ENCODE measurements around the gene TMEM255B.

DNA sequence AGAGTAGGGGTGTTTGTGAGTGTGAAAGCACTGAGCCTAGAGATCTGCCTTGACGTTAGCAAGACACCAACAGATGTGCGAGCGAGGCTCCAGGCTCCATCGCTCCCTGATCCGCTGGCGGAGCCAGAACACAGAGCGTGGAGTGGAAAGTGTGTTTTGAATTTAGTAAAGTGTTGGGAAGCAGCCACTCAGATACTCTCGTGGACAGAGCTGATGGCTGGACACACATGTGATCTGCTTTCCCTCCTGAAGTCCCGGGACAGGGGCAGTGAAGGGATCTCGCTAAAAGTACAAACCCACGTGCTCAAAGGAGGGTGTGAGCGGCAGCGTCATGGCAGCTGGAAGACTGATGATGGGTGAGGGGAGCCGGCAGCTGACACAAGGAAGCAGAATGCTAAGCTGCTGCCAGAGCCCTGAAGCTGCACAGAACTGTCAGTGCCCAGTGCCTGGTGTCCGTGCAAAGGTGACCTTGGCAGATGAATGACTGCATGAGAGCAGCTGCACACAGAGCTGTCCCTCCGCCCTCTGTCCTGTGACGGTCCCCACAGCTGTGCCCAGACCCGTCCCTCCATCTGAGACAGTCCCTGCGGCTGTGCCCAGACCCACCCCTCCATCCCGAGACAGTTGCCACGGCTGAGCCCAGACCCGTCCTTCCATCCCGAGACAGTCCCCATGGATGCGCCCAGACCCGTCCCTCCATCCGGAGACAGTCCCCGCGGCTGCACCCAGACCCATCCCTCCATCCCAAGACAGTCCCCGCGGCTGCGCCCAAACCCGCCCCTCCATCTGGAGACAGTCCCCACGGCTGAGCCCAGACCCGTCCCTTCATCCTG, 29.6 kb upstream of the TMEM255B start:
- TF ChIP-seq, protein P1, sequence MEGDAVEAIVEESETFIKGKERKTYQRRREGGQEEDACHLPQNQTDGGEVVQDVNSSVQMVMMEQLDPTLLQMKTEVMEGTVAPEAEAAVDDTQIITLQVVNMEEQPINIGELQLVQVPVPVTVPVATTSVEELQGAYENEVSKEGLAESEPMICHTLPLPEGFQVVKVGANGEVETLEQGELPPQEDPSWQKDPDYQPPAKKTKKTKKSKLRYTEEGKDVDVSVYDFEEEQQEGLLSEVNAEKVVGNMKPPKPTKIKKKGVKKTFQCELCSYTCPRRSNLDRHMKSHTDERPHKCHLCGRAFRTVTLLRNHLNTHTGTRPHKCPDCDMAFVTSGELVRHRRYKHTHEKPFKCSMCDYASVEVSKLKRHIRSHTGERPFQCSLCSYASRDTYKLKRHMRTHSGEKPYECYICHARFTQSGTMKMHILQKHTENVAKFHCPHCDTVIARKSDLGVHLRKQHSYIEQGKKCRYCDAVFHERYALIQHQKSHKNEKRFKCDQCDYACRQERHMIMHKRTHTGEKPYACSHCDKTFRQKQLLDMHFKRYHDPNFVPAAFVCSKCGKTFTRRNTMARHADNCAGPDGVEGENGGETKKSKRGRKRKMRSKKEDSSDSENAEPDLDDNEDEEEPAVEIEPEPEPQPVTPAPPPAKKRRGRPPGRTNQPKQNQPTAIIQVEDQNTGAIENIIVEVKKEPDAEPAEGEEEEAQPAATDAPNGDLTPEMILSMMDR (IDR thresholded peaks at IDR 0.05) = no peak
- TF ChIP-seq POLR2AphosphoS5 (IDR thresholded peaks at IDR 0.05; ENCODE audit: low read depth, low read length) (no peak), TCF7L2 (IDR thresholded peaks at IDR 0.05; ENCODE audit: low read depth, low read length) (no peak), SIN3A (IDR thresholded peaks at IDR 0.05; ENCODE audit: borderline replicate concordance, insufficient read depth, low read depth, low read length) (no peak)
- TF ChIP-seq, protein P2, sequence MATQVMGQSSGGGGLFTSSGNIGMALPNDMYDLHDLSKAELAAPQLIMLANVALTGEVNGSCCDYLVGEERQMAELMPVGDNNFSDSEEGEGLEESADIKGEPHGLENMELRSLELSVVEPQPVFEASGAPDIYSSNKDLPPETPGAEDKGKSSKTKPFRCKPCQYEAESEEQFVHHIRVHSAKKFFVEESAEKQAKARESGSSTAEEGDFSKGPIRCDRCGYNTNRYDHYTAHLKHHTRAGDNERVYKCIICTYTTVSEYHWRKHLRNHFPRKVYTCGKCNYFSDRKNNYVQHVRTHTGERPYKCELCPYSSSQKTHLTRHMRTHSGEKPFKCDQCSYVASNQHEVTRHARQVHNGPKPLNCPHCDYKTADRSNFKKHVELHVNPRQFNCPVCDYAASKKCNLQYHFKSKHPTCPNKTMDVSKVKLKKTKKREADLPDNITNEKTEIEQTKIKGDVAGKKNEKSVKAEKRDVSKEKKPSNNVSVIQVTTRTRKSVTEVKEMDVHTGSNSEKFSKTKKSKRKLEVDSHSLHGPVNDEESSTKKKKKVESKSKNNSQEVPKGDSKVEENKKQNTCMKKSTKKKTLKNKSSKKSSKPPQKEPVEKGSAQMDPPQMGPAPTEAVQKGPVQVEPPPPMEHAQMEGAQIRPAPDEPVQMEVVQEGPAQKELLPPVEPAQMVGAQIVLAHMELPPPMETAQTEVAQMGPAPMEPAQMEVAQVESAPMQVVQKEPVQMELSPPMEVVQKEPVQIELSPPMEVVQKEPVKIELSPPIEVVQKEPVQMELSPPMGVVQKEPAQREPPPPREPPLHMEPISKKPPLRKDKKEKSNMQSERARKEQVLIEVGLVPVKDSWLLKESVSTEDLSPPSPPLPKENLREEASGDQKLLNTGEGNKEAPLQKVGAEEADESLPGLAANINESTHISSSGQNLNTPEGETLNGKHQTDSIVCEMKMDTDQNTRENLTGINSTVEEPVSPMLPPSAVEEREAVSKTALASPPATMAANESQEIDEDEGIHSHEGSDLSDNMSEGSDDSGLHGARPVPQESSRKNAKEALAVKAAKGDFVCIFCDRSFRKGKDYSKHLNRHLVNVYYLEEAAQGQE (IDR thresholded peaks at IDR 0.05; ENCODE audit: insufficient read depth in 1 of 2, low read depth in 2 of 2, low read length in 1 of 2) = no peak

All from Panc1 (cell line).